ENCODE data around the gene MFNG.

MFNG gene

GRCh38 chr22:37511395-37512104 is 25.4 kb upstream of the MFNG start:
- DNase-seq (ENCODE audit: low read depth): no peak

GRCh38 chr22:37510091-37510490 is 23.9 kb upstream of the MFNG start:
- DNase-seq (ENCODE audit: low read depth): no peak

- DNase-seq (ENCODE audit: low read depth): no peak
These were observed 23.1 kb upstream of the MFNG start for GRCh38 chr22:37509059-37509860.

GRCh38 chr22:37508431-37508992 is 22.3 kb upstream of the MFNG start:
- no peak for DNase-seq (ENCODE audit: low read depth)

- no peak for DNase-seq (ENCODE audit: low read depth)
These were observed 21.5 kb upstream of the MFNG start for GRCh38 chr22:37507731-37508130.

- no peak for DNase-seq (ENCODE audit: low read depth)
These were observed 19.8 kb upstream of the MFNG start for GRCh38 chr22:37505989-37506388.

- DNase-seq (ENCODE audit: low read depth): no peak
These were observed 19.4 kb upstream of the MFNG start for GRCh38 chr22:37505565-37505964.

- DNase-seq (ENCODE audit: low read depth): no peak
These were observed 18.8 kb upstream of the MFNG start for GRCh38 chr22:37504964-37505363.

- DNase-seq (ENCODE audit: low read depth): no peak
These were observed 17.7 kb upstream of the MFNG start for GRCh38 chr22:37503850-37504249.

- DNase-seq (ENCODE audit: low read depth): no peak
These were observed 17.0 kb upstream of the MFNG start for GRCh38 chr22:37503183-37503683.

- no peak for DNase-seq (ENCODE audit: low read depth)
These were observed 16.4 kb upstream of the MFNG start for GRCh38 chr22:37502342-37503182.

GRCh38 chr22:37501610-37502341 is 15.6 kb upstream of the MFNG start:
- peak; percentile 69 for DNase-seq (ENCODE audit: low read depth)

GRCh38 chr22:37500745-37501609 is 14.8 kb upstream of the MFNG start:
- no peak for DNase-seq (ENCODE audit: low read depth)

GRCh38 chr22:37499789-37500540 is 13.8 kb upstream of the MFNG start:
- no peak for DNase-seq (ENCODE audit: low read depth)

GRCh38 chr22:37499027-37499707 is 13.0 kb upstream of the MFNG start:
- no peak for DNase-seq (ENCODE audit: low read depth)

- DNase-seq (ENCODE audit: low read depth): no peak
These were observed 12.2 kb upstream of the MFNG start for GRCh38 chr22:37498289-37498909.

- peak; percentile 73 for DNase-seq (ENCODE audit: low read depth)
These were observed 10.9 kb upstream of the MFNG start for GRCh38 chr22:37497062-37497599.

- DNase-seq (ENCODE audit: low read depth): peak; percentile 15
These were observed 10.5 kb upstream of the MFNG start for GRCh38 chr22:37496651-37497050.

All from GM04504 (cell line).